ENCODE data around the gene PGRMC1. TPM values are rescaled to one million over a fixed set of nuclear protein-coding genes. Genes with fewer than 3 reads are reported as not detected.
A peak's percentile ranks its signal among the peaks of the same experiment; 100 is the strongest.
"Not testable (repeated sequence)": the region's sequence is repeated elsewhere in the genome, so short reads cannot be mapped to it uniquely, and the experiment has no call there.

The PGRMC1 gene
- 164 TPM for polyA plus RNA-seq (2013, experiment 1 of 2; ENCODE audit: insufficient read length)
- polyA plus RNA-seq (2013, experiment 2 of 2; ENCODE audit: insufficient read length): 174 TPM

GRCh38 chrX:119235872-119236622 lies at the start of gene PGRMC1:
Gene PGRMC1 (plus strand): TSS chrX:119236285. CDS start chrX:119236364, 79 bp downstream.
- DNase-seq: peak; percentile 83

GRCh38 chrX:119186763-119187162 lies 49.3 kb upstream of the PGRMC1 start:
- DNase-seq: no peak

DNA sequence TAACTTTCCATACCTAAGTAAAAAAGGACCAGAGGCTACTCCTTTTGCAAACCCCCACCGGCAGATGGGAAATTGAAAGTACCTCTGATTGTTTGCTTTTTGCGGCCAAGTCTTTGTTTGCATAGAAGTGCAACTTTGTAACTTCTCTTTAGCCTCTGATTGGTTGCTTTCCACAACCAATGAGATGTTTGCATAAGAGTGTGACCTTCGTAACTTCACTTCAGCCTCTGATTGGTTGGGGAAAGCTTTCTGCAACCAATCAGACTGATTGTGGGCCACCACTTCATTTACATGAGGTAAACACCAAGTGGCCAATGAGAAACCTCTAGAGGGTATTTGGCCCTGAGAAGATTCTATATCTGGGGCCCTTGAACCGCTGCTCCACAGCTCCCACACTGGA lies 48.8 kb upstream of the PGRMC1 start:
- no peak for DNase-seq

DNA sequence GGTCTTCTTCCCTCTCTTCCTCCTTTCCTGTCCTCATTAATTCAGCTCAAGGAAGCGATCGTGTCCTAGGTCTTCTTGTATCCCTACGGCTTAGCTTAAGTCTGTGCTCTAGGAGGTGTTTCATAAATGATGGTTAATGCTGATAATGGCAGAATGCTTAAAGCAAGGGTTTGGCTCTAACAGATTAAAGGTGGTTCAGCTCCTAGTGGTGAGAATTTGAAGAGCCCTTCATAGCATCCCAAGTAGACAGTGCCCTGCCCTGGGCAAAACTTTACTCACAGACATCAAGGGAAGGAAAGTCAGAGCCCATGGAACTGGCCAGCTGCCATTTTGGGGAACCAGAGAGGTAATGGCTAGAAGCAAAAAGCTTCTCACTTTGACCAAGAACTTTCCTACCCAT lies 47.0 kb upstream of the PGRMC1 start:
- no peak for DNase-seq

- peak; percentile 79 for DNase-seq
Observed at GRCh38 chrX:119189595-119189994, 46.5 kb upstream of the PGRMC1 start.

DNA sequence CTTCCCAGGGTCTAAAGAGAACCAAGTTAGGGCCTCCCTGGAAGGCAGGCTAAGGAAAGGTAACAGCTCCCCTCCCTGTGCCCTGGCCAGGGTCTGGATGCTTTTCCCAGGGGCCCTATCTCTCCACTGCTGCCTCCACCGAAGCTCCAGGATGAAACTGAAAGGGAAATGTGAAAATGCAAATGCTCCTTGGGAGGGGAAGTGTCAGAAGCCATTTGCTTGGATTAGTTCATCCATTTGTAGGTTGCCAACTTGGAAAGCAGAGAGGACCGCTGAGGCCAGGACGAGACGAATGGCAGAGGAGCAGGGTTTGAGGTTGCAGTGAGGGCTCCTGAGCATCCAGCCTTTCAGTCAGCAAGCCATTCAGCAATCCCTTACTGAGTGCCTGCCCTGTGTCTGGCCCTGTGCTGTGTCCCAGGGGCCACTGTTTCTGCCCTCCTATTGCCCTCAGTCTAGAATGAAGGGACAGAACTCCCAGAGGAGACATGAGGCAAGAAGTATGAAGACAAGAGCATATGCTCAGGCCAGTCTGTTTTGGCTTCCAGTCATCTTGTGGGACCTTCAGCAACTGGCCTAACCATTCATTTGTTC lies 45.9 kb upstream of the PGRMC1 start:
- DNase-seq: no peak

DNA sequence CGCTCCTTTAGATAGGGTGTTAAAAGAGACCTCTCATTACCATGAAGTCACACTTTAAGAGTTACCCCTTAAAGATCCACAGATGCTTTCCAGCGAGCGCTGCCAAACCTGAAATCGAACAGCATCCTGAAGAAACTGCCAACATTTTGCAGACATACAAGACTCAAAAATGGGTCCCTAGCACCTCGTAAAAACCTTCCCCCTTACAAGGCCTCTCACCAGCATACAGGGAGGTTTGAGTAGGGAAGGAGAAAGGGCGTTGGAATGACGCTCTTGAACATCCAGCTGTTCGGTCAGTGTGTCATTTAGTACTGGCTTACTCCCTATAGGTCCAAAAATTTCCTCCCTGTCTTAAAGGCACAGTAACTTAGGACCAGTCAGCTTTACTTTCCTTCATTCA lies 45.3 kb upstream of the PGRMC1 start:
- peak; percentile 48 for DNase-seq

- peak; percentile 24 for DNase-seq
Observed at GRCh38 chrX:119194621-119195020, 41.5 kb upstream of the PGRMC1 start.

DNA sequence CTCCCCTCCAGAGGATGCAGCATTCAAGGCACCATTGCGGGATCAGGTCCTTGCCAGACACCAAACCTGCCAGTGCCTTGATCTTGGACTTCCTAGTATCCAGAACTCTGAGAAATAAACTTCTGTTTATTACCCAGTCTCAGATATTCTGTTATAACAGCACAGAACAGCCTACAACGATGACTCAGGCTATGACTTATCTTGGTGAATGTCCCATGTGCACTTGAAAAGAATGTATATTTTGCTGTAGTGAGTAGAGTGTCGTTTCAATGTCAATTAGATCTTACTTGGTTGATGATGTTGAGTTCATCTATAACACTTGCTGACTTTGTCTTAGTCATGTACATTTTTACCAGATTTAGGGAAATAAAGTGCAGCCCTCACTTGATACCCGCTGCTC lies 34.5 kb upstream of the PGRMC1 start:
- peak; percentile 9 for DNase-seq

GRCh38 chrX:119206203-119206602 lies 29.9 kb upstream of the PGRMC1 start:
- no peak for DNase-seq

GRCh38 chrX:119207483-119207882 lies 28.6 kb upstream of the PGRMC1 start:
- DNase-seq: not testable (repeated sequence)

- DNase-seq: no peak
Observed at GRCh38 chrX:119208401-119209057, 27.6 kb upstream of the PGRMC1 start.

DNA sequence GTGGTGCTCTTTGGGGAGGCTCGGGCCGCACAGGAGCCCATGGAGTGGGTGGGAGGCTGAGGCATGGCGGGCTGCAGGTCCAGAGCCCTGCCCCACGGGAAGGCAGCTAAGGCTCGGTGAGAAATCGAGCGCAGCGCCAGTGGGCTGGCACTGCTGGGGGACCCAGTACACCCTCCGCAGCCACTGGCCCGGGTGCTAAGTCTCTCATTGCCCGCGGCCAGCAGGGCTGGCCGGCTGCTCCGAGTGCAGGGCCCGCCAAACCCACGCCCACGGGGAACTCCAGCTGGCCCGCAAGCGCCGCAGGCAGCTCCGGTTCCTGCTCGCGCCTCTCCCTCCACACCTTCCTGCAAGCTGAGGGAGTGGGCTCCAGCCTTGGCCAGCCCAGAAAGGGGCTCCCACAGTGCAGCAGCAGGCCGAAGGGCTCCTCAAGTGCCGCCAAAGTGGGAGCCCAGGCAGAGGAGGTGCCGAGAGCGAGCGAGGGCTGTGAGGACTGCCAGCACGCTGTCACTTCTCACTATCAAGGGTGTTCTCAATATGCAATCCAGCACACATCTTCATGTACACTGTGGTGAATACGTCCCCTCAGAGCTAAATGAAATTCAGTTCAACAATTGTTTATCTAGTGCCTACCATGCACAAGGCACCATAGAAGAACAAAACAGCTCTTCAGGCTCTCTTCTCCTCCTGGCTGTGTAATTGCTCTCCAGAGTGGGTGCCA lies 25.0 kb upstream of the PGRMC1 start:
- DNase-seq: not testable (repeated sequence)

DNA sequence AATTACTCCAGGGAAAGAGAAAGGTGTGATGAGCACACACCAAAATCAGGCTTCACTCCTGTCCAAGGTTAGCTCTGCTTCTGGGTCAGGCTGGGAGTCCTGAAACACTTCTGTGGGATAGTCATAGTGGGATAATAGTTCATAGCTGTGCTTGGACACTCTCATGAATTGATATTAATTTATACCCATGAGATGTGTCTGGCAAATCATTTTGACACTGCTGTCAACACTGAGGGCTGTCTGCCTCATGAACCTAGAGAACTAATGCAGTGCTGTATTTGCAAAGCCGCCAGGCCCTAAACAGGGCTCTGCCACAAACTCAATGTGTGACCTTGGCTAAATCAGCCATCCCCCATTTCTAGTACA lies 24.5 kb upstream of the PGRMC1 start:
- DNase-seq: no peak

GRCh38 chrX:119218198-119218597 lies 17.9 kb upstream of the PGRMC1 start:
- no peak for DNase-seq

DNA sequence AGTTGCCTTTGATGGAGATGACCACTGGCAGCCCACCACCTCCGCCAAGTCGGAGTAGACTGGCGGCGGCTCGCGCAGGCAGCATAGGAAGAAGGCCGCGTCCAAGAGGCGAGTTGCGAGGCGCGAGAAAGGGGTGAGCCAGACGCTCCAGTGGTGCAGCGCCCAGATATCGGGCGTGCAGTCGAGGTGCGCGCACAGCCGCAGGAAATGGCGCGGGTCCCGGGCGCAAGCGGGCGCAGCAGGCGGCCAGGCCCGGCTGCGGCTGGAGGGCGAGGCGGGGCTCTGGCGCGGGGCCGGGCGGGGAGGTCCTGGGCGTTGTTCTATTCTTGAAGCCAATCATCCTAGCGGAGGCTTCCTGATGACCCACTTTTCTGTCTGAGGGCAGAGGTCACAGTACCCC lies 13.2 kb upstream of the PGRMC1 start:
- no peak for DNase-seq

GRCh38 chrX:119223783-119224182 lies 12.3 kb upstream of the PGRMC1 start:
- no peak for DNase-seq

DNA sequence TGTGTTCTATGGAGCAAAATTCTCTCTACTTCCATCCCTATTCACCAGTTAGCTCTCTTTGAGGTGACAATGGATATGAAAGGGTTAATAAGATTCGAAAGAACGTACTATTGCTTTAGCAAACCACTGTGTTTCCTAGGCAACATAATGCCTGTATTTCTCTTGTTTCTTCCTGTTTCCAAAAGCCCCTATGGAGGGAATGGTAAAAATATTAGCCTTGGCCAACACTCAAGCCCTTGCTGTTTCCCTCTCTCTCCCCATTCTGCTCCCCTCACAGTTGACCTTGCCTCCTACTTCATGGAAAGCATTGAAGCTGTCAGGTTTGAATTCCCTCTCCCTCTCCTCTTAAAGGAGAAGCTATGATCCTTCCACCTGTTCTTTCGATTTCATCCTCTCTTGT lies 9.6 kb upstream of the PGRMC1 start:
- DNase-seq: no peak

- peak; percentile 93 for DNase-seq
Observed at GRCh38 chrX:119228512-119229252, 7.4 kb upstream of the PGRMC1 start.

DNA sequence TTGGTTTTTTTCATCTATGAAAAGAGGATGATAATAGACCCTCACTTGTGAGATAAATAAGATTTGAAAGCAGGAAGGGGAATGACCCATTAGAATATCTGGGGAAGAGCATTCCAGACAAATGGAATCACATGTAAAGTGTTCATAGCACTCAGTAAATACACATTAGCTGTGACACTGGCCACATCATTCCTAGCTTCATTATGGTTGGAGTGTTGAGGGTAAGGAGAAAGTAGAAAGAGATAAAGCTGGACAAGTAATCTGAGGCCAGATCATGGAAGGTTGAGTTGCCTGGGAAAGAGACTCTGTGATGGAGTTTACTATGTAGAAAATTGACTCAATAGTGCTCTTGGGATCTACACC lies 6.9 kb upstream of the PGRMC1 start:
- DNase-seq: peak; percentile 14

GRCh38 chrX:119230850-119231249 lies 5.2 kb upstream of the PGRMC1 start:
- peak; percentile 19 for DNase-seq

DNA sequence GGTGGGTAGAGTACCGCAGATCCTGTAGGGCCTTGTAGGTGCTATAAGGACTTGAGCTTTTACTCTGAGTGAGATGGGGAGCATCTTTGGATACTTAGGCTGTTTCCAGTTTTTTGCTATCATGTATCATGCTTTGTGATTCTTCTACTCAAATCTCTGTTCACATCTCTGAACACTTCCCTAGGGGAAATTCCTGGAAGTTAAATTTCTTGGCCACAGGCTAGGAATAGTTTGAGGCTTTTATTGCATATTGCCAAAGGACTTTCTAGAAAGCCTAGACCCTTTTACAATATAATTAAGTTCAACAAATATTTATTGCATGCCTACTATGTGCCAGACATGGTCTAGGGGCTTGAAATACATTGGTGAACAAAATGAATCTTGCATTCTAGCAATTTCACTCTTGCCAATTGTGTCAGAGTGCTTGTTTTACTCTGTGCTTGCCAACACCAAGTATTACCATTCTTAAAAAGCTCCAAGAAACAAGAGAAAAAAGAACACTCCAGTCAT lies 4.1 kb upstream of the PGRMC1 start:
- DNase-seq: no peak

All from fibroblast of skin of abdomen (primary cell).